Astrocyte (in vitro differentiated cells and primary cell): ENCODE measurements around the gene MCF2L2.

ENCODE experiments used
- CTCF ChIP-seq: IDR thresholded peaks from 2 replicates; pipeline ENCODE4 v1.5.1; 2011; ENCODE audit warnings: low read depth, mild to moderate bottlenecking, inconsistent platforms, low read length, moderate library complexity; ENCODE audit not compliant: insufficient read depth
- EZH2 ChIP-seq: IDR thresholded peaks from 2 replicates; pipeline ENCODE4 v1.6.1; 2012; ENCODE audit warnings: mild to moderate bottlenecking, low read length, inconsistent platforms; ENCODE audit not compliant: insufficient read depth

- no peak for TF ChIP-seq CTCF
- no peak for TF ChIP-seq EZH2
Observed at GRCh38 chr3:183338520-183338919, 89.9 kb downstream of the MCF2L2 start.
